Activated CD4-positive, alpha-beta T cell treated with anti-CD3 and anti-CD28 coated beads, Interleukin-2, amount 10 ng/mL, durations not matched to agents 24 days and 14 days (primary cell): ENCODE data around the gene GALNT9. TPM values are rescaled to one million over a fixed set of nuclear protein-coding genes. Genes with fewer than 3 reads are reported as not detected.

Experiments
- DNase-seq: peaks from one replicate; pipeline ENCODE4 v3.0.0; 2022
- H3K27ac Mint-ChIP-seq: one replicate; pipeline ENCODE4 v1.8.0; 2022; ENCODE audit warnings: mild to moderate bottlenecking, mixed read lengths
- H3K27me3 Mint-ChIP-seq: one replicate; pipeline ENCODE4 v1.8.0; 2022; ENCODE audit warnings: mixed read lengths
- H3K36me3 Mint-ChIP-seq: one replicate; pipeline ENCODE4 v1.8.0; 2022; ENCODE audit warnings: low read depth, mild to moderate bottlenecking, mixed read lengths
- H3K4me1 Mint-ChIP-seq: one replicate; pipeline ENCODE4 v1.8.0; 2021; ENCODE audit warnings: mixed read lengths
- H3K4me3 Mint-ChIP-seq: one replicate; pipeline ENCODE4 v1.8.0; 2022; ENCODE audit warnings: mild to moderate bottlenecking, moderate library complexity, mixed read lengths
- H3K9me3 Mint-ChIP-seq: one replicate; pipeline ENCODE4 v1.8.0; 2021; ENCODE audit warnings: mixed read lengths
- intact Hi-C: fragments of 100-400 bp; cut with micrococcal nuclease; formaldehyde crosslinking; loops from one replicate; pipeline ENCODE4 v1.15.1; 2023
- total RNA-seq: library from RNA; stranded (reverse); gene quantifications from 2 replicates; pipeline ENCODE4 v1.2.3, GENCODE V29; 2022

Gene GALNT9
- total RNA-seq, 1 donor from 2014 or later, result not detected

- Mint-ChIP-seq H3K4me3 (no peak overlapping the region), H3K9me3 (peaks cover 6% of the 10 kb centered on the region), H3K27me3 (peaks cover 21% of the 10 kb centered on the region), H3K36me3 (no peaks in the 10 kb centered on the region), H3K4me1 (peaks cover 5% of the 10 kb centered on the region), H3K27ac (no peak overlapping the region)
- intact Hi-C loops, result no loop called here
- DNase-seq, result no peak
Observed at GRCh38 chr12:132330549-132330881, 1.1 kb upstream of the GALNT9 start.

- Mint-ChIP-seq H3K4me3 (no peak overlapping the region), H3K9me3 (peaks cover 6% of the 10 kb centered on the region), H3K4me1 (peaks cover 5% of the 10 kb centered on the region), H3K27me3 (peaks cover 21% of the 10 kb centered on the region), H3K27ac (no peak overlapping the region), H3K36me3 (no peaks in the 10 kb centered on the region)
- intact Hi-C loops, result no loop called here
- no peak for DNase-seq
Observed at GRCh38 chr12:132329720-132330548, 545 bp upstream of the GALNT9 start.

- no peaks in the 10 kb centered on the region for H3K36me3 Mint-ChIP-seq
- DNase-seq, result no peak
- intact Hi-C loops, result no loop called here
- no peak overlapping the region for H3K27ac Mint-ChIP-seq
- H3K4me3 Mint-ChIP-seq, result no peak overlapping the region
- peaks cover 21% of the 10 kb centered on the region for H3K27me3 Mint-ChIP-seq
- peaks cover 6% of the 10 kb centered on the region for H3K9me3 Mint-ChIP-seq
- H3K4me1 Mint-ChIP-seq, result peaks cover 5% of the 10 kb centered on the region
Observed at GRCh38 chr12:132328282-132329029, 933 bp downstream of the GALNT9 start.

GRCh38 chr12:132327336-132328171 is 1.8 kb downstream of the GALNT9 start:
- peaks cover 21% of the 10 kb centered on the region for H3K27me3 Mint-ChIP-seq
- DNase-seq, result peak; percentile 59
- H3K4me1 Mint-ChIP-seq, result peaks cover 7% of the 10 kb centered on the region
- H3K36me3 Mint-ChIP-seq, result no peaks in the 10 kb centered on the region
- peak overlapping the region; percentile 37 for H3K4me3 Mint-ChIP-seq
- H3K27ac Mint-ChIP-seq, result peak overlapping the region; percentile 53
- intact Hi-C loops, result no loop called here
- H3K9me3 Mint-ChIP-seq, result peaks cover 6% of the 10 kb centered on the region

GRCh38 chr12:132326646-132327045 is 2.7 kb downstream of the GALNT9 start:
- Mint-ChIP-seq H3K4me3 (no peak overlapping the region), H3K4me1 (peaks cover 7% of the 10 kb centered on the region), H3K27me3 (peaks cover 21% of the 10 kb centered on the region), H3K27ac (no peak overlapping the region), H3K36me3 (no peaks in the 10 kb centered on the region), H3K9me3 (peaks cover 6% of the 10 kb centered on the region)
- no peak for DNase-seq
- intact Hi-C loops, result no loop called here

- Mint-ChIP-seq H3K27me3 (peaks cover 17% of the 10 kb centered on the region), H3K27ac (no peak overlapping the region), H3K4me1 (peaks cover 7% of the 10 kb centered on the region), H3K36me3 (no peaks in the 10 kb centered on the region), H3K9me3 (peaks cover 3% of the 10 kb centered on the region), H3K4me3 (no peak overlapping the region)
- no peak for DNase-seq
- intact Hi-C loops, result no loop called here
Observed at GRCh38 chr12:132325733-132326130, 3.7 kb downstream of the GALNT9 start.

- H3K36me3 Mint-ChIP-seq, result no peaks in the 10 kb centered on the region
- no peak overlapping the region for H3K27ac Mint-ChIP-seq
- DNase-seq, result no peak
- no peaks in the 10 kb centered on the region for H3K9me3 Mint-ChIP-seq
- intact Hi-C loops, result no loop called here
- no peak overlapping the region for H3K4me3 Mint-ChIP-seq
- H3K27me3 Mint-ChIP-seq, result peaks cover 11% of the 10 kb centered on the region
- H3K4me1 Mint-ChIP-seq, result peaks cover 7% of the 10 kb centered on the region
Observed at GRCh38 chr12:132324841-132325732, 4.3 kb downstream of the GALNT9 start.

GRCh38 chr12:132324173-132324572 is 5.2 kb downstream of the GALNT9 start:
- intact Hi-C loops, result no loop called here
- Mint-ChIP-seq H3K27ac (no peak overlapping the region), H3K4me1 (peaks cover 7% of the 10 kb centered on the region), H3K27me3 (peaks cover 11% of the 10 kb centered on the region), H3K4me3 (no peak overlapping the region), H3K9me3 (no peaks in the 10 kb centered on the region), H3K36me3 (no peaks in the 10 kb centered on the region)
- no peak for DNase-seq

GRCh38 chr12:132323171-132324010 is 6.0 kb downstream of the GALNT9 start:
- DNase-seq, result peak; percentile 64
- Mint-ChIP-seq H3K4me3 (peak overlapping the region; percentile 26), H3K27ac (no peak overlapping the region)

GRCh38 chr12:132322206-132323132 is 6.9 kb downstream of the GALNT9 start:
- H3K4me1 Mint-ChIP-seq, result peaks cover 7% of the 10 kb centered on the region
- intact Hi-C loops, result no loop called here
- H3K27ac Mint-ChIP-seq, result no peak overlapping the region
- H3K9me3 Mint-ChIP-seq, result no peaks in the 10 kb centered on the region
- DNase-seq, result no peak
- peaks cover 7% of the 10 kb centered on the region for H3K27me3 Mint-ChIP-seq
- H3K36me3 Mint-ChIP-seq, result no peaks in the 10 kb centered on the region
- H3K4me3 Mint-ChIP-seq, result no peak overlapping the region

More at GRCh38 chr12:132323171-132324010, 6.0 kb downstream of the GALNT9 start:
- Mint-ChIP-seq H3K9me3 (no peaks in the 10 kb centered on the region), H3K4me1 (peaks cover 7% of the 10 kb centered on the region), H3K27me3 (peaks cover 10% of the 10 kb centered on the region), H3K36me3 (no peaks in the 10 kb centered on the region)
- intact Hi-C loops, result no loop called here

- no peak for DNase-seq
- no peaks in the 10 kb centered on the region for H3K27me3 Mint-ChIP-seq
- intact Hi-C loops, result no loop called here
- no peak overlapping the region for H3K4me3 Mint-ChIP-seq
- no peak overlapping the region for H3K27ac Mint-ChIP-seq
- peaks cover 2% of the 10 kb centered on the region for H3K4me1 Mint-ChIP-seq
- no peaks in the 10 kb centered on the region for H3K36me3 Mint-ChIP-seq
- no peaks in the 10 kb centered on the region for H3K9me3 Mint-ChIP-seq
Observed at GRCh38 chr12:132321321-132322118, 7.9 kb downstream of the GALNT9 start.
